HepG2 (cell line): Measurements from ENCODE around the gene RRM2. TPM values are rescaled to one million over a fixed set of nuclear protein-coding genes. Genes with fewer than 3 reads are reported as not detected.

ENCODE experiments used
- FOXK2 ChIP-seq: fragments of 450-650 bp; IDR thresholded peaks from 2 replicates; pipeline ENCODE4 v1.6.1; 2016
- HDAC2 ChIP-seq: sonication (generic); formaldehyde crosslinking; IDR thresholded peaks from 2 replicates; pipeline ENCODE4 v1.4.0; 2020; ENCODE audit warnings: missing genetic modification reagents
- KDM2A ChIP-seq: sonication (generic); formaldehyde crosslinking; IDR thresholded peaks from 2 replicates; pipeline ENCODE4 v1.4.0; 2020; ENCODE audit warnings: low read depth, missing genetic modification reagents, borderline replicate concordance
- KMT2A ChIP-seq: sonication (generic); formaldehyde crosslinking; IDR thresholded peaks from 2 replicates; pipeline ENCODE4 v1.4.0; 2020; ENCODE audit warnings: missing genetic modification reagents
- MBD4 ChIP-seq: IDR thresholded peaks from 2 replicates; pipeline ENCODE4 v1.6.1; 2012; ENCODE audit warnings: low read length, inconsistent platforms, borderline replicate concordance
- RBM22 ChIP-seq: fragments of 200-400 bp; formaldehyde crosslinking; optimal IDR thresholded peaks from 2 replicates; pipeline ENCODE3; 2017; ENCODE audit warnings: mild to moderate bottlenecking, low read length, moderate library complexity
- SOX13 ChIP-seq, 3 experiments: fragments of 450-650 bp in 1 of 3; sonication (generic) in 1 of 3; formaldehyde crosslinking in 1 of 3; IDR thresholded peaks in 2 of 3; conservative IDR thresholded peaks in 1 of 3; 2 replicates each; pipeline versions ENCODE4 v1.5.0 to v1.6.1; 2016 to 2020; ENCODE audit warnings: antibody characterized with exemption in 1 of 3, mild to moderate bottlenecking in 1 of 3, missing compliant biosample characterization in 1 of 3, missing genetic modification reagents in 1 of 3, moderate library complexity in 1 of 3
- SRSF4 ChIP-seq: fragments of 200-400 bp; formaldehyde crosslinking; IDR thresholded peaks from one replicate; pipeline ENCODE4 v1.6.1; 2018; ENCODE audit warnings: mild to moderate bottlenecking, low read depth, low read length, moderate library complexity; ENCODE audit not compliant: poor library complexity, severe bottlenecking
- THAP7 ChIP-seq: sonication (generic); formaldehyde crosslinking; IDR thresholded peaks from 2 replicates; pipeline ENCODE4 v1.8.1; 2023; ENCODE audit warnings: mild to moderate bottlenecking, missing genetic modification reagents
- YY1 ChIP-seq: IDR thresholded peaks from 2 replicates; pipeline ENCODE4 v1.6.1; 2011; ENCODE audit warnings: low read length, low read depth, moderate library complexity, mild to moderate bottlenecking; ENCODE audit not compliant: insufficient read depth, insufficient replicate concordance
- ZFP37 ChIP-seq: sonication (generic); formaldehyde crosslinking; IDR thresholded peaks from 2 replicates; pipeline ENCODE4 v1.4.0; 2020; ENCODE audit warnings: missing genetic modification reagents, borderline replicate concordance
- ZFP91 ChIP-seq: sonication (generic); formaldehyde crosslinking; IDR thresholded peaks from 2 replicates; pipeline ENCODE4 v1.9.0; 2022; ENCODE audit warnings: missing genetic modification reagents, mild to moderate bottlenecking, borderline replicate concordance
- ZNF225 ChIP-seq: sonication (generic); formaldehyde crosslinking; IDR thresholded peaks from 2 replicates; pipeline ENCODE4 v1.4.0; 2020; ENCODE audit warnings: mild to moderate bottlenecking, missing genetic modification reagents
- ZNF234 ChIP-seq: sonication (generic); formaldehyde crosslinking; conservative IDR thresholded peaks from 2 replicates; pipeline ENCODE4 v1.5.1; 2020; ENCODE audit warnings: mild to moderate bottlenecking, missing genetic modification reagents
- ZNF501 ChIP-seq: sonication (generic); formaldehyde crosslinking; IDR thresholded peaks from 2 replicates; pipeline ENCODE4 v1.5.1; 2020; ENCODE audit warnings: mild to moderate bottlenecking, moderate library complexity, missing genetic modification reagents
- ZNF512 ChIP-seq: sonication (generic); formaldehyde crosslinking; IDR thresholded peaks from 2 replicates; pipeline ENCODE4 v1.4.0; 2020; ENCODE audit warnings: mild to moderate bottlenecking, missing genetic modification reagents
- ZNF614 ChIP-seq: IDR thresholded peaks from 2 replicates; pipeline ENCODE4 v1.6.1; 2018; ENCODE audit warnings: missing biosample characterization, missing genetic modification reagents, inconsistent platforms, borderline replicate concordance
- ZNF839 ChIP-seq: sonication (generic); formaldehyde crosslinking; IDR thresholded peaks from 2 replicates; pipeline ENCODE4 v1.4.0; 2020; ENCODE audit warnings: missing genetic modification reagents, mild to moderate bottlenecking, borderline replicate concordance
- ZSCAN20 ChIP-seq: sonication (generic); formaldehyde crosslinking; IDR thresholded peaks from 2 replicates; pipeline ENCODE4 v1.4.0; 2020; ENCODE audit warnings: missing genetic modification reagents, mild to moderate bottlenecking, borderline replicate concordance
- ZZZ3 ChIP-seq: sonication (generic); formaldehyde crosslinking; IDR thresholded peaks from 2 replicates; pipeline ENCODE4 v1.4.0; 2020; ENCODE audit warnings: missing genetic modification reagents, mild to moderate bottlenecking, borderline replicate concordance
- polyA plus RNA-seq, 8 experiments: library from polyadenylated mRNA; depleted of rRNA in 3 of 8; stranded (reverse) in 7 of 8; unstranded in 1 of 8; fragments of >200 nt; fragmentation: Illumina TruSeq in 4 of 8; extraction: Trizol in 4 of 8; gene quantifications; 2 replicates each; pipeline versions ENCODE4 v1.2.1 to v1.2.3, GENCODE V29; 2011 to 2016; ENCODE audit warnings: low read depth in 4 of 8, missing spikeins in 1 of 8, mixed read lengths in 1 of 8; ENCODE audit not compliant: insufficient read depth in 1 of 8
- total RNA-seq, 5 experiments: library from RNA; depleted of rRNA; stranded (reverse); fragments of >200 nt; fragmentation: Illumina TruSeq; extraction: Trizol; gene quantifications; 2 replicates each; pipeline ENCODE4 v1.2.3, GENCODE V29; 2016; ENCODE audit warnings: low read depth in 1 of 5
- TF ChIP-seq, protein P1 (sequence below): sonication (generic); formaldehyde crosslinking; IDR thresholded peaks from 2 replicates; pipeline ENCODE4 v1.4.0; 2020; ENCODE audit warnings: mild to moderate bottlenecking, missing genetic modification reagents

RRM2 gene
- total and polyA plus RNA-seq, 2 of the 13 experiments (the other 11 are each of a cell fraction or from before 2014, with no cell fraction given) = 31.3 to 150 TPM

- TF ChIP-seq ZNF512 (CRISPR knock-in tag) (no peak), MBD4 (no peak), ZNF839 (CRISPR knock-in tag) (peak; percentile 90), KMT2A (CRISPR knock-in tag) (peak; percentile 58), ZFP37 (CRISPR knock-in tag) (peak; percentile 93), ZSCAN20 (CRISPR knock-in tag) (peak; percentile 98), ZFP91 (peak; percentile 96), SRSF4 (no peak), KDM2A (peak; percentile 93), RBM22 (no peak), ZZZ3 (CRISPR knock-in tag) (no peak), THAP7 (CRISPR knock-in tag) (peak; percentile 59; the same call in 1 of the 2 replicates), YY1 (peak; percentile 70), ZNF501 (peak; percentile 70; the same call in 1 of the 2 replicates), ZNF234 (0 out of 2 replicates have a peak, but pooled peaks have one; percentile 10), FOXK2 (no peak; the same call in 1 of the 2 replicates), ZNF225 (CRISPR knock-in tag) (peak; percentile 27; the same call in 1 of the 2 replicates), HDAC2 (CRISPR knock-in tag) (peak; percentile 84), SOX13 (IDR thresholded peaks at IDR 0.05) (no peak), SOX13 (CRISPR knock-in tag; conservative IDR thresholded peaks at IDR 0.05 in 1 of 2, IDR thresholded peaks at IDR 0.05 in 1 of 2) (peak in 1 of 2 experiments; percentile 42; a peak in 2 of 4 replicates), ZNF614 (CRISPR knock-in tag) (peak; percentile 80; the same call in 1 of the 2 replicates)
- TF ChIP-seq, protein P1, sequence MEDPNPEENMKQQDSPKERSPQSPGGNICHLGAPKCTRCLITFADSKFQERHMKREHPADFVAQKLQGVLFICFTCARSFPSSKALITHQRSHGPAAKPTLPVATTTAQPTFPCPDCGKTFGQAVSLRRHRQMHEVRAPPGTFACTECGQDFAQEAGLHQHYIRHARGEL = no peak
Measured at GRCh38 chr2:10120158-10120876, 2.2 kb upstream of the RRM2 start (continued).
